NT2/D1 (cell line): Measurements from ENCODE around the gene CACNA2D2.

Experiments used
- DNase-seq: peaks from one replicate; pipeline ENCODE4 v3.0.0-alpha.2; 2011; ENCODE audit warnings: low read depth, low spot score
- H3K27me3 ChIP-seq: 2 replicates; pipeline ENCODE4 v1.6.0; 2011; ENCODE audit warnings: mild to moderate bottlenecking; ENCODE audit not compliant: insufficient read length, insufficient read depth
- H3K36me3 ChIP-seq: 2 replicates; pipeline ENCODE4 v1.6.1; 2011; ENCODE audit warnings: mild to moderate bottlenecking, low read length, mixed read lengths; ENCODE audit not compliant: insufficient read depth, insufficient read length
- H3K4me1 ChIP-seq: 2 replicates; pipeline ENCODE4 v1.5.1; 2011; ENCODE audit not compliant: insufficient read depth, insufficient read length
- H3K4me3 ChIP-seq: 2 replicates; pipeline ENCODE4 v1.5.1; 2011; ENCODE audit warnings: low read depth; ENCODE audit not compliant: insufficient read length
- H3K9ac ChIP-seq: 2 replicates; pipeline ENCODE4 v1.6.0; 2011; ENCODE audit warnings: low read depth; ENCODE audit not compliant: insufficient read length
- H3K9me3 ChIP-seq: 2 replicates; pipeline ENCODE4 v1.5.1; 2011; ENCODE audit warnings: mild to moderate bottlenecking, low read length; ENCODE audit not compliant: insufficient read depth
- SUZ12 ChIP-seq: IDR thresholded peaks from 2 replicates; pipeline ENCODE4 v1.6.1; 2011; ENCODE audit not compliant: insufficient read length, insufficient read depth; ENCODE audit errors: extremely low read depth
- YY1 ChIP-seq: IDR thresholded peaks from 2 replicates; pipeline ENCODE4 v1.6.1; 2011; ENCODE audit not compliant: insufficient read length, insufficient read depth
- ZNF274 ChIP-seq: IDR thresholded peaks from 2 replicates; pipeline ENCODE4 v1.6.1; 2011; ENCODE audit warnings: mild to moderate bottlenecking, low read depth, low read length

The CACNA2D2 gene

GRCh38 chr3:50508821-50509220 lies 5.4 kb upstream of the CACNA2D2 start:
- H3K9ac ChIP-seq: no peak overlapping the region
- DNase-seq: no peak
- peaks cover 21% of the 10 kb centered on the region for H3K4me1 ChIP-seq
- H3K4me3 ChIP-seq: no peak overlapping the region
- no peak for TF ChIP-seq YY1
- TF ChIP-seq SUZ12: no peak
- no peak for TF ChIP-seq ZNF274
- H3K36me3 ChIP-seq: no peaks in the 10 kb centered on the region
- no peaks in the 10 kb centered on the region for H3K9me3 ChIP-seq
- H3K27me3 ChIP-seq: peaks cover 23% of the 10 kb centered on the region

- DNase-seq: no peak
- TF ChIP-seq ZNF274 (no peak), SUZ12 (no peak), YY1 (no peak)
- Histone ChIP-seq H3K9me3 (no peaks in the 10 kb centered on the region), H3K4me1 (peaks cover 16% of the 10 kb centered on the region), H3K36me3 (no peaks in the 10 kb centered on the region), H3K9ac (no peak overlapping the region), H3K27me3 (peaks cover 42% of the 10 kb centered on the region), H3K4me3 (no peak overlapping the region)
Observed at GRCh38 chr3:50506169-50506568, 2.7 kb upstream of the CACNA2D2 start.

- no peaks in the 10 kb centered on the region for H3K9me3 ChIP-seq
- DNase-seq: no peak
- no peak overlapping the region for H3K4me3 ChIP-seq
- no peak overlapping the region for H3K9ac ChIP-seq
- no peak for TF ChIP-seq SUZ12
- TF ChIP-seq YY1: no peak
- TF ChIP-seq ZNF274: no peak
- peaks cover 19% of the 10 kb centered on the region for H3K4me1 ChIP-seq
- peaks cover 42% of the 10 kb centered on the region for H3K27me3 ChIP-seq
- no peaks in the 10 kb centered on the region for H3K36me3 ChIP-seq
Observed at GRCh38 chr3:50504681-50505080, 1.2 kb upstream of the CACNA2D2 start.

GRCh38 chr3:50502584-50503423 lies 630 bp downstream of the CACNA2D2 start:
- Histone ChIP-seq H3K9me3 (no peaks in the 10 kb centered on the region), H3K4me3 (peak overlapping the region; percentile 62), H3K36me3 (no peaks in the 10 kb centered on the region), H3K4me1 (peaks cover 21% of the 10 kb centered on the region), H3K9ac (peak overlapping the region; percentile 86), H3K27me3 (peaks cover 42% of the 10 kb centered on the region)
- TF ChIP-seq SUZ12: no peak
- no peak for TF ChIP-seq ZNF274
- TF ChIP-seq YY1: no peak
- DNase-seq: no peak

GRCh38 chr3:50502225-50502583 lies 1.2 kb downstream of the CACNA2D2 start:
- Histone ChIP-seq H3K27me3 (peaks cover 42% of the 10 kb centered on the region), H3K36me3 (no peaks in the 10 kb centered on the region), H3K9me3 (no peaks in the 10 kb centered on the region), H3K4me1 (peaks cover 22% of the 10 kb centered on the region), H3K9ac (peak overlapping the region; percentile 86), H3K4me3 (peak overlapping the region; percentile 62)
- TF ChIP-seq SUZ12: no peak
- no peak for TF ChIP-seq YY1
- TF ChIP-seq ZNF274: no peak
- no peak for DNase-seq

- H3K9ac ChIP-seq: peak overlapping the region; percentile 22
- H3K9me3 ChIP-seq: no peaks in the 10 kb centered on the region
- DNase-seq: no peak
- TF ChIP-seq ZNF274: no peak
- TF ChIP-seq SUZ12: no peak
- no peak for TF ChIP-seq YY1
- H3K36me3 ChIP-seq: no peaks in the 10 kb centered on the region
- H3K4me1 ChIP-seq: peaks cover 37% of the 10 kb centered on the region
- H3K4me3 ChIP-seq: no peak overlapping the region
- H3K27me3 ChIP-seq: no peaks in the 10 kb centered on the region
Observed at GRCh38 chr3:50495609-50496423, 7.6 kb downstream of the CACNA2D2 start.

GRCh38 chr3:50494126-50494525 lies 9.3 kb downstream of the CACNA2D2 start:
- Histone ChIP-seq H3K4me1 (peaks cover 44% of the 10 kb centered on the region), H3K9me3 (no peaks in the 10 kb centered on the region), H3K9ac (no peak overlapping the region), H3K27me3 (no peaks in the 10 kb centered on the region), H3K36me3 (no peaks in the 10 kb centered on the region), H3K4me3 (no peak overlapping the region)
- TF ChIP-seq ZNF274 (no peak), YY1 (no peak), SUZ12 (no peak)
- DNase-seq: no peak
